Panc1 (cell line): ENCODE measurements around the gene CCDC197.

ENCODE experiments used
- CTCF ChIP-seq: fragments of 450-650 bp; IDR thresholded peaks from 2 replicates; pipeline ENCODE4 v1.5.1; 2017; ENCODE audit warnings: mild to moderate bottlenecking
- POLR2AphosphoS5 ChIP-seq: IDR thresholded peaks from 2 replicates; pipeline ENCODE4 v1.6.1; 2012; ENCODE audit warnings: mild to moderate bottlenecking, low read depth, low read length, moderate library complexity
- REST ChIP-seq, 2 experiments: IDR thresholded peaks; 2 replicates each; pipeline ENCODE4 v1.6.1; 2011 to 2012; ENCODE audit warnings: low read depth in 2 of 2, control low read depth in 1 of 2, low read length in 1 of 2, mild to moderate bottlenecking in 1 of 2, moderate library complexity in 1 of 2; ENCODE audit not compliant: insufficient read depth in 1 of 2
- SIN3A ChIP-seq: IDR thresholded peaks from 2 replicates; pipeline ENCODE4 v1.6.1; 2012; ENCODE audit warnings: low read depth, mild to moderate bottlenecking, low read length, moderate library complexity, borderline replicate concordance; ENCODE audit not compliant: insufficient read depth
- TCF7L2 ChIP-seq: IDR thresholded peaks from 2 replicates; pipeline ENCODE4 v1.6.1; 2011; ENCODE audit warnings: mild to moderate bottlenecking, low read depth, low read length, inconsistent platforms

- TF ChIP-seq CTCF, result no peak
- TF ChIP-seq POLR2AphosphoS5, result no peak
- no peak for TF ChIP-seq REST (IDR thresholded peaks at IDR 0.05; ENCODE audit: insufficient read depth in 1 of 2, low read depth in 2 of 2, low read length in 1 of 2)
- no peak for TF ChIP-seq SIN3A
- TF ChIP-seq TCF7L2, result no peak
These were observed 40.9 kb downstream of the CCDC197 start for GRCh38 chr14:94037954-94038353.
